NCI-H82 treated with DMSO at 0.1 percent for 48 hours (cell line): ENCODE results near the gene TRAPPC3.

Source experiments
- DNase-seq: peaks from one replicate; lab custom pipeline; 2025; ENCODE audit not compliant: unreplicated experiment; lab: John Stamatoyannopoulos, UW

The TRAPPC3 gene

DNA sequence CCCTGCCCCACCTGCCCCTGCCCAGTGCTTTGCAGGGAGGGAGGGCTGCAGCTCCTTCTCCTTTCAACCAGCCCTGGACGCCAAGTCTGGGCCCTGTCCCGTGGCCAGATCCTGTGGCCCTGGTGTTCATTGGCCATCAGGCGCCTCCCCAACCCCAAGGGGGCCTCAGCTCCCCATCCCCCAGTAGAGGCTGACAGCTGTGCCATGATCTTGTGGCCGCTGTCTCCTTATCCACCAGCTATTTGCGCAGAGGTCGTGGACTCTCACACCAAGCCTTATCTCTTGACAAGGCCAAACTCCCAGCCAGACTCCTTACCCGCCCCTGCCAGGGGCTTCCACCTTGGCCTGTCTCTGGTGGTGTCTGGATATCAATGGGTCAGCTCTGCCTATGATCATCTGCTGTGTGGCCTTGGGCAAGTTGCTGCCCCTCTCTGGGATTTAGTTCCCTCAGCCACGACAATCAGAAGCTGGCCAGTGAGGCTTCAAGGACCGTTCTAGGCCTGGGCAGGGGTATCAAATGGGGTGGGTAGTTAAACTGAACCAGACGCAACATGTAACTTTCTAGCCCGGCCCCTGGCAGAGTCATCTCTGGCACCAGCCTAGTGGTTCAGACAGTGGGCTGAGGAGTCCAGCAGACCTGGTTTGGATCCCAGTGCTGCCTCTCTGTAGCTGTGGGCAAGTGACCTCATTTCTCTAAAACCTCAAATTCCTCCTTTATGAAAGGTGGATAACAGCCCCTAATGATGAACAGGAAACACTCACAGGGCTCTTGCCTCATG is 21.0 kb downstream of the TRAPPC3 start:
- DNase-seq = no peak

DNA sequence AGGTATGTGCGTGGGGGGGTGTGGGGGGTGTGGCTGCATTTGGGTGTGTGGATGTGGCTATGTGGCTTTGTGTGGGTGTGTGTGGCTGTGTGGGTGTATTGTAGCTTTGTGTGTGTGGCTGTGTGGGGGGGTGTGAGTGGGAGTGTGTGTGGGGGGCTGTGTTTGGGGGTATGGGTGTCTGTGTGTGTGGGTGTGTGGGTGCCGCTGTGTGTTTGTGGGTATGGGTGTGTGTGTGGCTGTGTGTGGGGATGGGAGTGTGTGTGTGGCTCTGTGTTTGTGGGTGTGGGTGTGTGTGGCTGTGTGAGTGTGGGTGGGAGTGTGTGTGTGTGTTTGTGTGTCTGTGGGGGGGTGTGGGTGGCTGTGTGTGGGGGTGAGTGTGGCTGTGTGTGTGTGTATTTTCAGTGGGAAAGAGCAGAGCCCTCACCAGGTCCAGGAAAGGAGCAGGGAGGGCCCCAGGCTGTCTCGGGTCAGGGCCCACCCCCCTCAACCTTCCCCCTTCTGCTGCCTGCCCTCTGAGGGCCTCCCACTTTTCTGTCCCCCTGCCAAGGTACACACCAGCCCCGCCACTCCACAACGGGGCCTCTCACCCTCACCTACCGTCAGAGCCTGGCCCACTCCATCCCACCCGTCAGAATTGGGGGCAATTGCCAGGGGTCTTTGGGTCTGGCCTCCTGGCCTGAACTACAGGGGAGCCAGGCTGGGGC is 22.3 kb downstream of the TRAPPC3 start:
- DNase-seq = no peak

DNA sequence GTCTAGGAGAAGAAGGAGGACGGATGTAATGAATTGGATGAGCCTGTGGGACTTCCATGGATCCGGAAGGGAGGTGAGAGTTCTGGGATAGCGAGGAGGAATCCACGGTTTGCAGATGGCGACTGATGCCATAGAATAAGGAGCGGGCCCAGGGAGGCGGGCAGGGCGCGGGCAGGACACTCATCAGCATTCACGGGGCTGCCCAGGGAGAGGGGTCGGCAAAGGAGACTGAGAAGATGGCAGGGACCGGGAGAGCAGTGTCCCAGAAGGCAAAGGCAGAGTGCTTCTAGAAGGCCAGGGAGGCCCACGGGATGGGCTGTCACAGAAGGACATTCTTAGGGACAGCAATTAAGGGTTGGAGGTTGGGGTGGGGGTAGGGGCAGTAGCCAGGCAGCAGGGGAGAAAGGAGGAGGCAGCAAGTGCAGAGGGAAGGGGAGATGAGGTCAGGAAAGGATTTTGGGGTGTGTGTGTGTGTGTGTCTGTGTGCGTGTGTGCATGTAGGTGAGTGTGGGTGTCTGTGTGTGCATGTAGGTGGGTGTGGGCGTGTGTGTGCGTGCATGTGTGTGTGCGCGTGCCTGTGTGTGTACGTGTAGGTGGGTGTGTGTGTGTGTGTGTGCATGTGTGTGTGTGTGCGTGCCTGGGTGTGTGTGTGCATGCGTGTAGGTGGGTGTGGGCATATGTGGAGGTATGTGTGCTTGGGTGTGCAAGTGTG is 23.1 kb downstream of the TRAPPC3 start:
- no peak for DNase-seq

DNA sequence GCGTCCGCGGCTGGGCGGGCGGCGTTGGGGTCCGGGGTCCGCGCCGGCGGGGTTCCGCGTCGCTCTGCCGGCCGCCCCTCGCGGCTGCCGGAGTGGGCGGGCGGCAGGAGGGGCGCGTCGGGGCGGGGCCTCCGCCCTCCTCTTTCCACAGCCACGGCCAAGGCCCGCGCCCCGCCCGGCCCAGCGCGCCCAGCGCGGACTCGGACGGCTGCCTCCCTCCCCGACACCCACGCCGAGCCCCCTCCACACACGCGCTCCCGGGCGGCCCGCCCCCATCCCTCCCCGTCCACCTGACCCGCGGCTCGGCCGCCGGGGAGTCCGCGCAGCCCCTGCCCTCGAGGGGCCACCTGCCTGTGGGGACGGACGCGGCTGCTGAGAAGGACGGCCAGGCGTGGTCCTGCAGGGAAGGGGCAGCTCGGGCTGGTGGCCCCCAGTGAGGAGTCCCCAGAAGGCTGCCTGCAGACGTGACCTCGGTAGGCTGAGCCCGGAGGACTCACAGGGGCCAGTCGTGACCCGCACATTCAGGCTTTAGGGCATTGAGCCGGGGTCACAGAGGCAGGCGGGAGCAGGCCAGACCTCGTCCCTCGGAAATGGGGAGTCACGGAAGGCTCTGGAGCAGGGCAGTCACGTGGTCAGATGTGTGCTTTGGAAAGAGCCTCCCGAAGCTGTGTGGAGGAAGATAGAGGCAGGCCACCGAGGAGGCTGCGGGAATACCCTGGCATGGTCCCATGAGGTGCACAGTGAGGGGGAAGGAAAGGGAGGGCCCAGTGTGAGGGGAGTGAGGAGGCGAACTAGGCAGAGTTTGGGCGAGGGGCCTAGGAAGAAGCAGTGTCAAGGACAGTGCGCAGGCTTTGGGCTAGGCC is 23.9 kb downstream of the TRAPPC3 start, which contains the start of gene COL8A2:
Gene COL8A2 (minus strand): TSS at position 94 of the 863 bp plus-strand sequence. CDS start 24,980 bp downstream, outside the sequence.
- DNase-seq = no peak

DNA sequence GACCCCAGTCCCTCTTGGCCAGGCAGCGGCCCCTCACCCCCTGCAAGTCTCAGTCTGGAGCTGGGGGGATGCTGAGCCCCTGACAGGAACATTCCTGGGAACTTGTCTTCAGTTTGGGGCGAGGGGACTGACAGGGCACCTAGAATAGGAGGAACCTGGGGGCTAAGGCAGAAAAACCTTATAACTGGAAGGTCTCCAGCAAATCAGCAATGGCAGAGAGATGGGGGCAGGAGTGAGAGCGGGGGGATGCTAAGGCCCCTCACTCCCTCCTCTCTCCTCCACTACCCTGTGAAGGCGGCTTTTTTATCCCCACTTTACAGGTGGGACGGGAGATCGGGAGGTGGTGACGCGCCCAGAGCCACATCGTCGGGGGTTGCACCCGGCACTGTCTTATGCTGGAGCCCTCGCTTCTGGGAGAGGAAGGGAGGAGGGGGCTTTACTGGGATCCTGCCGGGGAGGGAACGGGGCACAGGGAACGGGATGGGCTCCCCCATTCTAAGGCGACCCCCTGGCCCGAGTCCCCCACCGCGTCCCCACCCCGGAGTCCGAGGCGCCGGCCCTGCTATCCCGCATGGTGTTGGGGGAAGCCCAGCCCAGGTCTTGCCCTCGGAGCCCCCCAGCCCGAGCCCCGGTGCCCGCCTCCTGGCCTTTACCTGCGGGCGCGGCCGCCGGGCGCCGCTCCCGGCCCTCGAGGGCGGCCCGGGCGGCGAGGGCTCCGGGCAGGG is 24.7 kb downstream of the TRAPPC3 start:
- DNase-seq = no peak

DNA sequence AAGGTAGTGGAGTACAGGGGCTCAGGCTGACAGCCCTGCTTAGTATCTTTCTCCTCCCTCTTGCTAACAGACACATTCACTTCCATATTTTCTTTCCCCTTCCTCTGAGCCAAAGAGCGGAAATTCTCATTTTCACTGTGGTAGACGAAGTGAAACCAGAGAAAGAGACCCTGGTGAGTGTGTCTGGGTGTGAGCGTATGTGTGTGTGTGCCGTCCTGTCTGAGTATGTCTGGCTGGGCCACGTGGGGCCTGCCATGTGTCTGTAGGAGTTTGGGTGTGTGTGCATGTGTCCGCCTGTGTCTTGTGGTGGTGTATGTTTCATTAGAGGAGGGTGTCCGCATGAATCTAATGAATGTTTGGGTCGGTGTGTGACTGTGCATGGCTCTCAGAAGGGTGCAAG is 25.9 kb downstream of the TRAPPC3 start:
- DNase-seq = no peak

DNA sequence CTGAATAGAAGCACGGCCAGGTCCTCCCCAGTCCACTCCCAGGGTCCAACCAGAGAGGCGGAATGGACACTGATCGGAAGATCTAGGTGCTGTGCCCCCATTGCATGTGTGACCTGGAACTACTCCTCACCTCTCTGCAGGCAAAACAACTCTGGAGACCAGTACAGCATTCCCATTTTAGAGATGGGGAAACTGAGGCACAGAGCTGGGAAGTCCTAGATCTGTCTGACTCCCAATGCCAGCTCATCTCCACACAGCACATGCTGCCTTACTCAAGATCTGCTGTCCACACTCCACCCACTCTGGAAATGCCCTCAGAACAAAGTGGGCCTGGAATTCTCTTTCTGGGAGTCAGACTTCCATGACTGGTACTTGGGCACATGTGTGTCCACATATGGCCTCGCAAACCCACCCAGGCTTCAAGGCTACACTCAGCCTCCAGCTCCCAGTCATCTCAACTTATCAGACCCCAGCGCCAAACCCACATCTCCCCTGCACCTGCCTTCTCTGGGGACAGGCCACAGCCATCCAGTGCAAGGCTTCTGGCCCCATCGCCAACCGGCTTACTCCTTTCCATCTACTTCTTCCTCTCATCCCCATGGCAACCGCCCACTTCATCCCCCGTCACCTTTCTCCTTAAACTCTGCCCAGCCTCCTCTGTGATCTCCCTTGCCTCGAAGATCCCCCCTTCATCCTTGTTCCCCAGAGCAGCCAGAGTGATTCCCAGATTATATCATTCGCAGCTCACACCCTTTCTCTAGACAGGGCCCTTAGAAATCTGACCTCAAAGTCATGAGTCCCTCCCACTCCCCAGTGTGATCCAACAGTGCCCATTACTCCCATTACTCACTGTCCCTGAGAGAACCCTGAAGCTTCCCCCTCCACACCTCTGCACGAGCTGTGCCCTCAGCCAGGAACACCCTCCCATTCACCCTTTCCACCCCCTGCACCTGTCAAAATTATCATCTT is 26.9 kb downstream of the TRAPPC3 start:
- no peak for DNase-seq

DNA sequence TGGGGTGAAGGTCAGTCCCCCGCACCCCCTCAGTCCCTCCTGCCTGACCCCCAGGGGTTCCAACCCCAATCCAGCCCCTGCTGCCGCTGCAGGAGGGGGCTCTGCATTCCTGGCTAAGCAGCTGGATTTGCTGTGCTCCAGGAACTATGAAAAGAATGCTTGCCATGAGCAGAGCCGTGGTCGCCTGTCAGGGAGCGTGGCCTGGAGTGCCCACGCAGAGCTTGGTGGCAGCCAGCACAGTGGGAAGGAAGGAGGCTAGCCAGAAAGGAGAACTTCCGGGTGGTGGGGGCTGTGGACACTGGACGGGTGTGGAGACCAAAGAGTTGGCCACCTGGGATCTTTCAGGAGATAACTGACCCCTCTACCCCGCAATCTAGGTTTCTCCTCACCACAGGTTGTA is 29.8 kb downstream of the TRAPPC3 start:
- no peak for DNase-seq

DNA sequence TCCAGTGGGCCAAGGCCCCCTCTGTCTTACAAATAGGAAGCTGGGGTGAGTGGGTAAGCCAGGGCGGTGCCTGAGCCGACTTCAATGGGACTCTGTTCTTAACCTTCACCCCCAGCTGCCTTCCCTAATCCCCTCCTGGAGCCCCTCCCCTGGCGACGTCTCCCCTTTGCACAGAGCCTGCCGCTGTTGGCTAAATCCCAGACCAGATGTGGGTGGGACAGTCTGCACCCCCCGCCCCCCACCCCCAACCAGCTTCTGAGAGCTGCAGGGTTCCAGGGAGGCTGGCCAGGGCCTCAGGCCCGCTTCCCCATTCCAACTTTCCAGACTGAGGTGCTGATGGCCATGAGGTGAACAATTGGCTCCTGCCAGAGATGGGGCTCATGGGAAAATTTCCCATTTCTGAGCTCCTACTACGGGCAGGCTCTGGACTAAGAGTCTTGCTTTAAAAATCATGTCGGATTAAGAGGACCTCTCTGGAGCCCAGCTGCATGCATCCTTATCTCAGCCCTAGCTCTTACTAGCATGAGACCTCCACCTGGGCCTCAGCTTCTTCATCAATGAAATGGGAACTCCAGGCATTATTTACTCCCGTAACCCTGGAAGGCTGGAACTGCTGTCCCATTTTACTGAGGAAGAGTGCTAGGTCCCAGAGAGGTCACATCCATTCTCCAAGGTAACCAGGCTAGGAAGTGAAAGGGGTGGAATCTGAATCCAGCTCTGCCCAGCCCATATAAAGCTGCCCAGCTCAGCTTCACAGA is 30.7 kb downstream of the TRAPPC3 start:
- DNase-seq = peak; percentile 28

DNA sequence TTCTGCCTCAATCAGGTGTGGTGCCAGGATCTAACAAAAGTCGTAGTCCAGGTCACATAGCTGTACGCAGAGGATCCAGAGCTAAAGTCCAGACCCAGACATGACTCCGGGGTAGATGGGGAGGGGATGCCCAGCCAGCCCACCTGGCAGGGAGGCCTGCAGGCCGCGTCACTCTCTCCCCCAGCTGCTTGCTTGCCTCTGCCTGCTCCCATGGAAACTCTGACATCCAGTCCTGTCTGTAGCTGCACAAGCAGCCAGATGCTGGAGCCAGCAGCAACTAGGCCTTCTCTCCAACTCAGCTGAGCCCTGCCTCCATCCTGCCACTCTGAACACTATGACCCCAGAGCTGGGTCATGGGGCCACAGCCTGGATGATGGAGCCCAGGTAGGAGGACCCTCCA is 32.4 kb downstream of the TRAPPC3 start:
- DNase-seq = no peak

DNA sequence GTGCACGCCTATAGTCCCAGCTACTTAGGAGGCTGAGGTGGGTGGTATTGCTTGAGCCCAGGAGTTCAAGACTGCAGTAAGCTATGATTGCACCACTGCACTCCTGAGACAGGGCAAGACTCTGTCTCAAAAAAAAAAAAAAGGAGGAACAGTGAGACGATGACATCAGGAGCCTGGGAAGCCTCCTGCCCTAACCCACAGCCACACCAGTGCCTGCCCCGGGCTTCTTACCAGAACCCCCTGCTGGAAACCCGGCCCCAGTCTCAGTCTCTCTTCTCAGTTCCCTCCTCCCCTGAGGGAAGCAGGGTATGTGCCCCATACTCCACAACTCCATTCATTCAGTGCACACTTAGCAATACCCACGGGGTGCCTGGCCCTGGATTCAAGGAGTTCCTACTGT is 33.4 kb downstream of the TRAPPC3 start:
- no peak for DNase-seq

DNA sequence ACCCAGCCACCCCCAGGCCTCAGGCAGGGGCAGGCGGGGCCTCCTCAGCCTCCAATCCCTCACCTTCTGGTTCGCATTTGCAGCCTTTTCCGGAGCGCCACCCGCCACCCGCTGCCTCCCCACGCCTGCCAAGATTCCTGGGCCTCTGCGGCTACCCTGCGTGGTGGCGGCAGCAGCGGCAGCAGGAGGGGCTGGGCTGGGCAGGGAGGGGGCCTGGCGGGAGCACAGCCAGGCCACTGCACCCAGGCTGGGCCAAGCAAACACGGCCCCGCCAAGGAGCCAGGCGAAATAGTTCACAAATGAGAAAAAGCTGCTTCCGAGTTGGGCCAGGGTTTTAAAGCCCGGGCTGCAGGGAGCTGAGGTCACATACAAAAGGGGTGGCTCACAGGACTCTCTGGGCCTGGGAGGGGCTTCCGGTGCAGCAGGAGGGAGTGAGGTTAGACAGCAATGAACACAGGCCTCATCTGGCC is 34.1 kb downstream of the TRAPPC3 start:
- DNase-seq = no peak

DNA sequence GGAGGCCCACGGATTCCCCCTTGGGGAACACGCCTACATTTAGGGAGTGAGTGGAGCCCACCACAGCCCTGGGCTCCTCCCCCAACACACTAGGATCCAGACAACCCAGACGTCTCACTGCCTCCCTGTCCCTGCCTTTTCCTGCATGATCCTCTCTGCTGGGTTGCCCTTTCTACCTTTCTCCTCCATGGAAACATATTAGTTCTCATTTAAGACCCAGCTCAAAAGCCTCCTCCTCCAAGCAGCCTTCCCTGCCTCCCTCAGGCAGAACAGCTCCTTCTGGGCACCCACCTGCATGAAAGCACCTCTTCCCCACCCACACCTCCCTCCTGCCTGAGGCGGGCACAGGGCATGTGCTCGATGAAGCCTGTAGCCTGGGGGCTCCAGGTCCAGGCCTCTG is 34.9 kb downstream of the TRAPPC3 start:
- DNase-seq = no peak

DNA sequence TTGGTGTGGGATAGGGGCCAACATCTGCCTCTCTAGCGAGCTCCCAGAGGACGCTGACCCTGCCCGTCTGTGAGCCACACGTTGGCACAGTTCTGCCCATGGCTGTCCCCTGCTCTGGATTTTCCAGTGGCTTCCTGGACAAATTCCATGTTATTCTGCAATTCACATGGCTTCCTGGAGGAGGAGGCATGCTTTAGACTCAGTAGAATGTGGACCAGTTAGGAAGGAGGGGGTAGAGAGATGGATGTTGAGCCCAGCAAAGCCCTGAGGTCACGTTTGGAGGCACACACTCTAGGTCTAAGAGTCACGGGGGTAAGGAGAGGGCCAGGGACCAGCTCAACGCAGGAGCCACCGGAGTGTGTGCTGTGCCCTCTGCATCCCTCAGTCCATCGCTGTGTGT is 36.5 kb downstream of the TRAPPC3 start:
- no peak for DNase-seq

DNA sequence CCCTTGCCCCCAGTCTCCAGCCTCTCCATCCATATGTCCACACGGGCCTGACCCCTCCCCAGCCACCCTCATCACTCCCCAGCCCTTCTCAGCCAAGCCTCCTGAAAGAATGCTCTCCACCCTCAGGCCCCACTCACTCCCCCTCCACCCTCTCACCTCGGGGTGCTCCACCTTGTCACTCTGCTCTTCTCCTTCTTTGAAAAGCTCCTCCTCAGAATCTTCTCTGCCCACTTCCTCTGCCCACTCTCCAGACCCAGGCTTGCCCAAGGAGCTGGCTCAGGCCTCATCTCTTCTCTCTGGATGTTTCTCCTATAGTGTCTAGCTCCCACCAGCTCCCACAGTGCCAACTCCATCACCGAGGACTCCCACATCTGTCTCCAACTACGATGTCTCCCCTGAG is 38.1 kb downstream of the TRAPPC3 start:
- DNase-seq = no peak

DNA sequence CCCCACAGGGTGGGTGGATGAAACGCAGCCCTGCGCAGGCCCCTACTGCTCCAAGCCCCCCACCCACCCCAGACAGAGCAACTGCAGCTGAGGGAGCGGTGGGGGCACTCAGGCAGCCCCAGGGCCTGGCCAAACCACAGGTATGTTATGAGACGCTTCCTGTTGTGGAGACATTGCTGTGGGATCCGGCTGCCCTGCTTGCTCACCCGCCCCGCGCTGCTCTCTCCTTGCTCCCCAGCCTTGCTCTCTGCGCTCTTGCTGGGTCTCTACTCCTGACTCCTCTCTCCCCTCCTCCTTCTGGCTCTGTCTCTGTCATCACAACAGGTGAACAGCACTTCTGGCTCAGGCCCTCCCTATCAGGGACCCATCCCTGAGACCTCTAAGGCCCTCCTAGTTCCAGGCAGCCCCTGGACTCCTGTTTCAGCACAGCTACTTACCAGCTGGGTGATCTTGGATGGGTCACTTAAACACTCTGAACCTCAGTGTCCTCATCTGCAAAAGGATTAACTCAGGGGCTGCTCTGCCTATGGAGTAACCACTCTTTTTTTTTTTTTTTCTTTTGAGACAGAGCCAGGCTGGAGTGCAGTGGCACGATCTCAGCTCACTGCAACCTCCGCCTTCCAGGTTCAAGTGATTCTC is 40.1 kb downstream of the TRAPPC3 start:
- no peak for DNase-seq

DNA sequence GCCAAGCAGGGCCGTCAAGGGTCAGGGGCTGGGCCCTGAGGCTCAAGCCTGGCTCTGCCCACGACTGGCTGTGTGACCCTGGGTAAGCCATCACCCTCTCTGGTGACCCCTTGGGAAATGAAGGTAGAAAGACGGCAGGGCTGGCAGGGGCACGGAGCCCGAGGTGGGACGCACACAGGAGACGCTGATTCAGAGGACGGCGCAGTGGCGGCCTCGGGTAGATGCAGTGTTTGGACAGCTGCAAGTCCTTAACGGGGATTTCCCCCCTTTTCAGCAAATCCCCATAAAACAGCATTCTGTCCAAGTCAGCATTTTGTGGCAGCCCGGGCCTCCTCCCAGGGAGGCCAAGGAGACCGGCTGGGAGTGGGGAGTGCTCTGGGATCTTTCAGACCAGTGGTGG is 41.0 kb downstream of the TRAPPC3 start:
- no peak for DNase-seq

DNA sequence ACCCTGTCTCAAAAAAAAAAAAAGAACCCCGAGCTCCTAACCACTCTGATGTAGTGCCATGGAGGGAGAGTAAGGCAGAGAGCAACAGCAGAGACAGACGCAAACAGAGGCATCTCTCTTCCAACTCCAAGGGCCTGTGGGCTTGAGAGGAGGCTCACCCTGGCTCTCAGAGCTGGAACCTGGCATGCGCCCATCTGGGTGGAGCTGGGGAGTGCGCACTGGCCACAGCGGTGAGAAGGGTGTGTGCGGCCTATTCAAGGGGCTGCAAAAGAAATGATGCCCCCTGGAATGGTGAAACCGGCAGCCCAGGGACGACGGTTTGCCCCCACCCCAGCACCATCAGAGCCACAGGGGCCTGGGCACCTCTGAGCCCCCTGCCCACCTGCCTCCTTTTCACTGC is 41.9 kb downstream of the TRAPPC3 start:
- DNase-seq = no peak
